Ascending aorta (tissue), 2 donors: ENCODE results near the gene NPAS3. TPM values are rescaled to one million over a fixed set of nuclear protein-coding genes. Genes with fewer than 3 reads are reported as not detected.

Experiments used
- DNase-seq, 2 donors: peaks; one replicate each; pipeline ENCODE4 v3.0.0-alpha.2; 2019; ENCODE audit warnings: low spot score in 2 of 2
- H3K27ac ChIP-seq, 2 donors: fragments of 200-600 bp; sonication (generic); one replicate each; pipeline ENCODE4 v1.5.1; 2016 to 2017; ENCODE audit warnings: mild to moderate bottlenecking in 1 of 2
- H3K27me3 ChIP-seq: fragments of 200-600 bp; sonication (generic); one replicate; pipeline ENCODE4 v1.5.1; 2017
- H3K36me3 ChIP-seq, 2 donors: fragments of 200-600 bp; sonication (generic); one replicate each; pipeline ENCODE4 v1.5.1; 2016
- H3K4me1 ChIP-seq, 2 donors: fragments of 200-600 bp; sonication (generic); one replicate each; pipeline ENCODE4 v1.5.1; 2016 to 2017; ENCODE audit warnings: mild to moderate bottlenecking in 1 of 2
- H3K4me3 ChIP-seq, 2 donors: fragments of 200-600 bp; sonication (generic); one replicate each; pipeline ENCODE4 v1.5.1; 2016 to 2017; ENCODE audit warnings: mild to moderate bottlenecking in 1 of 2
- H3K9me3 ChIP-seq, 2 donors: fragments of 200-600 bp; sonication (generic); one replicate each; pipeline ENCODE4 v1.5.1; 2016
- intact Hi-C: fragments of 100-400 bp; cut with DNase I; formaldehyde crosslinking; loops from one replicate; pipeline ENCODE4 v1.15.1; 2023
- total RNA-seq: library from RNA; depleted of rRNA; stranded (reverse); fragments of >200 nt; gene quantifications from one replicate; pipeline ENCODE4 v1.1.0, GENCODE V29; 2016
- TF ChIP-seq, protein P1 (sequence below), 3 experiments: fragments of 200-600 bp in 2 of 3; fragments of 450-650 bp in 1 of 3; sonication (generic) in 2 of 3; IDR thresholded peaks; one replicate each; pipeline ENCODE4 v1.5.1; 2016 to 2019; ENCODE audit warnings: antibody characterized with exemption in 3 of 3, mild to moderate bottlenecking in 1 of 3, moderate library complexity in 1 of 3

NPAS3 gene
- total RNA-seq, 1 donor from 2014 or later, result not detected

DNA sequence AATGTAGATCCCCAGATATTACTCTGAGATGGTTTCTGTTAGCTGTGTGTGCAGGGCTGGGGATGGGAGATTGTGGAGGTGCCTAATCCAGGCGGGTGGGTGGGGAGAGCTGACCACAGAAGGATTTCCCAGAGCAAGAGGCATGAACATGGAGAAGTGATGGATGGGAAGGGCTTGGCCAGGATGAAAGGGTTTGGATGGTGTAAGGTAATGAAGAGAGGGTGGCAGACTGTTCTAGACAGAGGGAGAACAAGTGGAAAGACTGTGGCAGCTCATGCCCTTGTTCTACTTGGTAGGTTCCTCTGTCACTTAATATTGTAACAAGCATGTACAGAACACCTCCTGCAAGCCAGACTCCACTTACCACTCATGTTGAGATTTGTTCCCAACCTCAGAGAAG is 187.8 kb downstream of the NPAS3 start:
- Histone ChIP-seq H3K4me1 (no peaks in the 10 kb centered on the region), H3K9me3 (no peaks in the 10 kb centered on the region), H3K4me3 (no peak overlapping the region), H3K27ac (no peak overlapping the region), H3K36me3 (no peaks in the 10 kb centered on the region), H3K27me3 (no peaks in the 10 kb centered on the region)
- intact Hi-C loops, result no loop called here
- DNase-seq, result no peak
- TF ChIP-seq, protein P1, sequence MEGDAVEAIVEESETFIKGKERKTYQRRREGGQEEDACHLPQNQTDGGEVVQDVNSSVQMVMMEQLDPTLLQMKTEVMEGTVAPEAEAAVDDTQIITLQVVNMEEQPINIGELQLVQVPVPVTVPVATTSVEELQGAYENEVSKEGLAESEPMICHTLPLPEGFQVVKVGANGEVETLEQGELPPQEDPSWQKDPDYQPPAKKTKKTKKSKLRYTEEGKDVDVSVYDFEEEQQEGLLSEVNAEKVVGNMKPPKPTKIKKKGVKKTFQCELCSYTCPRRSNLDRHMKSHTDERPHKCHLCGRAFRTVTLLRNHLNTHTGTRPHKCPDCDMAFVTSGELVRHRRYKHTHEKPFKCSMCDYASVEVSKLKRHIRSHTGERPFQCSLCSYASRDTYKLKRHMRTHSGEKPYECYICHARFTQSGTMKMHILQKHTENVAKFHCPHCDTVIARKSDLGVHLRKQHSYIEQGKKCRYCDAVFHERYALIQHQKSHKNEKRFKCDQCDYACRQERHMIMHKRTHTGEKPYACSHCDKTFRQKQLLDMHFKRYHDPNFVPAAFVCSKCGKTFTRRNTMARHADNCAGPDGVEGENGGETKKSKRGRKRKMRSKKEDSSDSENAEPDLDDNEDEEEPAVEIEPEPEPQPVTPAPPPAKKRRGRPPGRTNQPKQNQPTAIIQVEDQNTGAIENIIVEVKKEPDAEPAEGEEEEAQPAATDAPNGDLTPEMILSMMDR (IDR thresholded peaks at IDR 0.05), result no peak

DNA sequence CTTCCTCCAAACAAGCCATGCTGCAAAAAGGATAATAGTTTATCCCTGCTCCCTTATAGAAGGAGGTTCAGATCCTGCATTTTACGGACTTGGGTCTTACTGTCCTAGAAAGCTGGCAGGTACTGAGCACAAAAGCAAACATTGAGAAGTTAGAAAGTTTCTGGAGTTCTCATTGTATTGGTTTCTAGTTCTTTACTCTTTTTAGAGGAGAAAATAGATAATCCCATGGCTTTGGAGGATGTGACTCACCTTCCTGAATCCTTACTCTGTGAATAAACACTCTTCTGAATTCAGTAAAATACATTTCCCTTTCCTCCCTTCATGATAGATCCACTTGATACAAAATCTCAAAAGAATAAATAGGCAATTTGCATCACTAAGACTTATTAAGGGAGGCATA is 188.9 kb downstream of the NPAS3 start:
- intact Hi-C loops, result no loop called here
- Histone ChIP-seq H3K27me3 (no peaks in the 10 kb centered on the region), H3K4me1 (no peaks in the 10 kb centered on the region), H3K9me3 (no peaks in the 10 kb centered on the region), H3K36me3 (no peaks in the 10 kb centered on the region), H3K4me3 (no peak overlapping the region), H3K27ac (no peak overlapping the region)
- no peak for DNase-seq
- TF ChIP-seq, protein P1 (IDR thresholded peaks at IDR 0.05), result no peak

DNA sequence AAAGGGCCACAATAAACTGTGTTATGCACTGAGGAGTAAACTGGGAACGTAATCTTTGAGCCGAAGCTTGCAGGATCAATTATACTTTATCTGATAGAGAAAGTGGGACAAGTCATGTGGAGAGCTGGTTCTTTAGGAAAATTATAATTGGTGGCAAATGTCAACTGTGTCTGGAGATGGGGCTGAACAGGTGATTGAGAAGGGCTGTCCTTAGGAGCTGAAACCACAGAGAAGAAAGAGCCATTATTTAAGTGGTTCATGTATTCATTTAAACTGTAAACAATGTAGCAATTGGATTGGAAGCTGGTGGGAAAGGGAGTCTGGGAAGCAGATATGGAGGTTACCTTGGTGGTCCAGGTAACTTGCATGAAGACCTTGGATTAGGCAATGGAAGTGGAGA is 193.1 kb downstream of the NPAS3 start:
- H3K27me3 ChIP-seq, result no peaks in the 10 kb centered on the region
- no peak for DNase-seq
- H3K36me3 ChIP-seq, result no peaks in the 10 kb centered on the region
- H3K4me3 ChIP-seq, result no peak overlapping the region
- no peaks in the 10 kb centered on the region for H3K4me1 ChIP-seq
- no peak overlapping the region for H3K27ac ChIP-seq
- H3K9me3 ChIP-seq, result no peaks in the 10 kb centered on the region
- intact Hi-C loops, result no loop called here
- TF ChIP-seq, protein P1 (IDR thresholded peaks at IDR 0.05), result no peak

DNA sequence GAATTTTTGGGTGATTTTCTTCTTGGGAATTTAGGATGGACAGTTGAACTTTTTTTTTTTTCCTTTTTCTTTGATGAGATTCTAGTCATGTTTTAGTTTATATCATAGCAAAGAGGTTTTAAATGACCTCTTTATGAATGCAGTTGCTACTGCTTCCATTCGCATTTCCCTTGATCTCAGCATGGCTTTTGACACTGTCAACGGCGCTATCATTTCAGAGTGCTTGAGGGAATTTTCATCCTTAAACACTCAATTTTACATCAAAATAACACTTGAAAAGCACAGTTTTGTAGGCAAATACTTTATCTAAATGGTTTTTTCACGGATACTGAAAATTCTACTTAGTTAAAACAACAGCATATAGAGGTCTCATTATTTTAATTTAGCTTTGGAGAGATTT is 195.5 kb downstream of the NPAS3 start:
- H3K4me1 ChIP-seq, result no peaks in the 10 kb centered on the region
- no peak overlapping the region for H3K27ac ChIP-seq
- H3K27me3 ChIP-seq, result no peaks in the 10 kb centered on the region
- no peak overlapping the region for H3K4me3 ChIP-seq
- TF ChIP-seq, protein P1 (IDR thresholded peaks at IDR 0.05), result no peak
- intact Hi-C loops, result no loop called here
- no peaks in the 10 kb centered on the region for H3K36me3 ChIP-seq
- H3K9me3 ChIP-seq, result no peaks in the 10 kb centered on the region
- no peak for DNase-seq

DNA sequence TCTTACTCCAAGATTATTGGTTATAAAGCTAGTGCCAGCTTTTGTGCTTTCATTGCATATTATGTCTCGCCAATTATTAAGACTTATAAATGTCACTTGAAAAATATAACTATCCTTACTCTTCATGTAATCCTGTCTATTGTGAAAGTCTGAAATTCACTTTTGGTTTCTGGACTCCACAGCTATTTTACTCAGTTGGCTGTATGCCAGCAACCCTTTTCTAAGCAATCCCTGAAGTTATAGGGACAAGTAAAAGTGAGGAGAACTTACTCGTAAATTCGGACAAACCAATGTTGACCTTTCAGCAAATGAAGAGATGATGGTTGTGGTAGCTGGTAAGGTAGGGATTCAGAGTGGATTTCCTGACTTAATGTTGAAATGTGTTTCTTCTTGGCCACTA is 196.3 kb downstream of the NPAS3 start:
- intact Hi-C loops, result no loop called here
- no peaks in the 10 kb centered on the region for H3K27me3 ChIP-seq
- TF ChIP-seq, protein P1 (IDR thresholded peaks at IDR 0.05), result no peak
- H3K36me3 ChIP-seq, result no peaks in the 10 kb centered on the region
- no peaks in the 10 kb centered on the region for H3K4me1 ChIP-seq
- no peak overlapping the region for H3K27ac ChIP-seq
- H3K9me3 ChIP-seq, result no peaks in the 10 kb centered on the region
- no peak overlapping the region for H3K4me3 ChIP-seq
- DNase-seq, result no peak
